Hepatocyte (in vitro differentiated cells): Measurements from ENCODE around the gene IDH2. TPM values are rescaled to one million over a fixed set of nuclear protein-coding genes. Genes with fewer than 3 reads are reported as not detected.

Experiments used
- DNase-seq: peaks from one replicate; pipeline ENCODE4 v3.0.0-alpha.2; 2016; ENCODE audit warnings: low spot score
- H2AFZ ChIP-seq: fragments of 200-600 bp; sonication (generic); 2 replicates; pipeline ENCODE4 v1.6.0; 2016; ENCODE audit warnings: antibody characterized with exemption, mild to moderate bottlenecking
- H3K27ac ChIP-seq: fragments of 200-600 bp; sonication (generic); 2 replicates; pipeline ENCODE4 v1.5.1; 2016; ENCODE audit warnings: mild to moderate bottlenecking
- H3K27me3 ChIP-seq: fragments of 200-600 bp; sonication (generic); 2 replicates; pipeline ENCODE4 v1.6.1; 2016
- H3K36me3 ChIP-seq: fragments of 200-600 bp; sonication (generic); replicated peaks from 2 replicates; pipeline ENCODE4 v1.5.1; 2016; ENCODE audit warnings: low read depth; ENCODE audit not compliant: insufficient read depth
- H3K4me1 ChIP-seq: fragments of 200-600 bp; sonication (generic); 2 replicates; pipeline ENCODE4 v1.5.1; 2016; ENCODE audit warnings: mild to moderate bottlenecking, moderate library complexity; ENCODE audit not compliant: insufficient read depth
- H3K4me2 ChIP-seq: fragments of 200-600 bp; sonication (generic); 2 replicates; pipeline ENCODE4 v1.6.0; 2016
- H3K4me3 ChIP-seq: fragments of 200-600 bp; sonication (generic); 2 replicates; pipeline ENCODE4 v1.5.1; 2016; ENCODE audit warnings: mild to moderate bottlenecking
- H3K79me2 ChIP-seq: fragments of 200-600 bp; sonication (generic); 2 replicates; pipeline ENCODE4 v1.6.0; 2017; ENCODE audit warnings: mild to moderate bottlenecking
- H3K9me2 ChIP-seq: fragments of 200-600 bp; sonication (generic); replicated peaks from 2 replicates; pipeline ENCODE4 v1.6.0; 2017; ENCODE audit warnings: mild to moderate bottlenecking; ENCODE audit not compliant: insufficient read depth
- H3K9me3 ChIP-seq: fragments of 200-600 bp; sonication (generic); 2 replicates; pipeline ENCODE4 v1.5.1; 2016; ENCODE audit warnings: low read depth, mild to moderate bottlenecking
- H4K20me1 ChIP-seq: fragments of 200-600 bp; sonication (generic); 2 replicates; pipeline ENCODE4 v1.6.0; 2016; ENCODE audit warnings: mild to moderate bottlenecking; ENCODE audit not compliant: insufficient read depth, poor library complexity, severe bottlenecking
- CTCF ChIP-seq: fragments of 200-600 bp; sonication (generic); IDR thresholded peaks from 2 replicates; pipeline ENCODE4 v1.5.1; 2016; ENCODE audit warnings: antibody characterized with exemption, mild to moderate bottlenecking; ENCODE audit not compliant: poor library complexity
- EZH2 ChIP-seq: fragments of 200-600 bp; sonication (generic); IDR thresholded peaks from 2 replicates; pipeline ENCODE4 v1.6.1; 2016; ENCODE audit warnings: antibody characterized with exemption, mild to moderate bottlenecking, borderline replicate concordance
- EZH2phosphoT487 ChIP-seq: fragments of 200-600 bp; sonication (generic); IDR thresholded peaks from one replicate; pipeline ENCODE4 v1.6.1; 2018; ENCODE audit warnings: antibody characterized with exemption, mild to moderate bottlenecking, low read depth, moderate library complexity; ENCODE audit not compliant: unreplicated experiment, severe bottlenecking
- WGBS: methylation state at CpG from one replicate; pipeline ENCODE4 v1.1.6; 2016; ENCODE audit warnings: low lambda C conversion rate; ENCODE audit errors: missing lambda C conversion rate; 5-methylcytosine and 5-hydroxymethylcytosine counted together
- polyA plus RNA-seq: library from polyadenylated mRNA; unstranded; fragments of >200 nt; fragmentation: Nextera tagmentation; extraction: Ambion mirVana; gene quantifications from 2 replicates; pipeline ENCODE4 v1.2.1, GENCODE V29; 2016
- total RNA-seq: library from RNA; depleted of rRNA; stranded (reverse); fragments of >200 nt; gene quantifications from 2 replicates; pipeline ENCODE4 v1.2.3, GENCODE V29; 2014

Gene IDH2
- total and polyA plus RNA-seq, 2 experiments from 2014 or later = 163 to 327 TPM

- Histone ChIP-seq H3K36me3 (no peaks in the 10 kb centered on the region), H4K20me1 (peaks cover 12% of the 10 kb centered on the region), H3K4me1 (peaks cover 41% of the 10 kb centered on the region), H2AFZ (no peak overlapping the region), H3K79me2 (peaks cover 72% of the 10 kb centered on the region), H3K4me2 (peak overlapping the region; percentile 87), H3K4me3 (no peak overlapping the region), H3K27ac (peak overlapping the region; percentile 91), H3K9me3 (no peaks in the 10 kb centered on the region), H3K9me2 (no peaks in the 10 kb centered on the region), H3K27me3 (no peaks in the 10 kb centered on the region)
- WGBS = 80% methylated on average over 11 of the region's 11 CpGs
- DNase-seq = no peak
- TF ChIP-seq CTCF = no peak
- TF ChIP-seq EZH2 = no peak
- TF ChIP-seq EZH2phosphoT487 = no peak
Measured at GRCh38 chr15:90099868-90100831, 2.1 kb downstream of the IDH2 start.

GRCh38 chr15:90099072-90099867 is 3.0 kb downstream of the IDH2 start:
- peaks cover 44% of the 10 kb centered on the region for H3K4me1 ChIP-seq
- H3K9me2 ChIP-seq = no peaks in the 10 kb centered on the region
- H3K27me3 ChIP-seq = no peaks in the 10 kb centered on the region
- no peaks in the 10 kb centered on the region for H3K36me3 ChIP-seq
- H3K79me2 ChIP-seq = peaks cover 80% of the 10 kb centered on the region
- no peak for DNase-seq
- no peaks in the 10 kb centered on the region for H3K9me3 ChIP-seq
- no peak overlapping the region for H3K4me3 ChIP-seq
- H2AFZ ChIP-seq = no peak overlapping the region
- TF ChIP-seq EZH2phosphoT487 (no peak), CTCF (no peak), EZH2 (no peak)
- H3K27ac ChIP-seq = peak overlapping the region; percentile 56
- WGBS = 98% methylated on average over 10 of the region's 10 CpGs
- peak overlapping the region; percentile 87 for H3K4me2 ChIP-seq
- peaks cover 17% of the 10 kb centered on the region for H4K20me1 ChIP-seq

GRCh38 chr15:90097475-90097874 is 4.8 kb downstream of the IDH2 start:
- H3K79me2 ChIP-seq = peaks cover 94% of the 10 kb centered on the region
- H3K4me1 ChIP-seq = peaks cover 44% of the 10 kb centered on the region
- H3K27ac ChIP-seq = peak overlapping the region; percentile 64
- H3K27me3 ChIP-seq = no peaks in the 10 kb centered on the region
- 93% methylated on average over 4 of the region's 4 CpGs for WGBS
- no peaks in the 10 kb centered on the region for H3K9me3 ChIP-seq
- H2AFZ ChIP-seq = no peak overlapping the region
- no peaks in the 10 kb centered on the region for H3K36me3 ChIP-seq
- no peak for DNase-seq
- no peak overlapping the region for H3K4me3 ChIP-seq
- H3K9me2 ChIP-seq = no peaks in the 10 kb centered on the region
- TF ChIP-seq EZH2phosphoT487 = no peak
- H3K4me2 ChIP-seq = no peak overlapping the region
- peaks cover 24% of the 10 kb centered on the region for H4K20me1 ChIP-seq
